T-helper 1 cell treated with Interleukin-12 subunit alpha and Interleukin-12 subunit beta and Interleukin-4 antibody, amounts not matched to agents 30 ng/mL and 1 ng/mL, for 36 hours (primary cell): Measurements from ENCODE around the gene LRBA. TPM values are rescaled to one million over a fixed set of nuclear protein-coding genes. Genes with fewer than 3 reads are reported as not detected.
"Not testable (repeated sequence)": the region's sequence is repeated elsewhere in the genome, so short reads cannot be mapped to it uniquely, and the experiment has no call there.

ENCODE experiments used
- intact Hi-C: fragments of 100-400 bp; cut with micrococcal nuclease; formaldehyde crosslinking; loops from one replicate; pipeline ENCODE4 v1.15.1; 2024
- total RNA-seq: library from RNA; stranded (reverse); gene quantifications from 2 replicates; pipeline ENCODE4 v1.2.3, GENCODE V29; 2022

LRBA gene, protein sequence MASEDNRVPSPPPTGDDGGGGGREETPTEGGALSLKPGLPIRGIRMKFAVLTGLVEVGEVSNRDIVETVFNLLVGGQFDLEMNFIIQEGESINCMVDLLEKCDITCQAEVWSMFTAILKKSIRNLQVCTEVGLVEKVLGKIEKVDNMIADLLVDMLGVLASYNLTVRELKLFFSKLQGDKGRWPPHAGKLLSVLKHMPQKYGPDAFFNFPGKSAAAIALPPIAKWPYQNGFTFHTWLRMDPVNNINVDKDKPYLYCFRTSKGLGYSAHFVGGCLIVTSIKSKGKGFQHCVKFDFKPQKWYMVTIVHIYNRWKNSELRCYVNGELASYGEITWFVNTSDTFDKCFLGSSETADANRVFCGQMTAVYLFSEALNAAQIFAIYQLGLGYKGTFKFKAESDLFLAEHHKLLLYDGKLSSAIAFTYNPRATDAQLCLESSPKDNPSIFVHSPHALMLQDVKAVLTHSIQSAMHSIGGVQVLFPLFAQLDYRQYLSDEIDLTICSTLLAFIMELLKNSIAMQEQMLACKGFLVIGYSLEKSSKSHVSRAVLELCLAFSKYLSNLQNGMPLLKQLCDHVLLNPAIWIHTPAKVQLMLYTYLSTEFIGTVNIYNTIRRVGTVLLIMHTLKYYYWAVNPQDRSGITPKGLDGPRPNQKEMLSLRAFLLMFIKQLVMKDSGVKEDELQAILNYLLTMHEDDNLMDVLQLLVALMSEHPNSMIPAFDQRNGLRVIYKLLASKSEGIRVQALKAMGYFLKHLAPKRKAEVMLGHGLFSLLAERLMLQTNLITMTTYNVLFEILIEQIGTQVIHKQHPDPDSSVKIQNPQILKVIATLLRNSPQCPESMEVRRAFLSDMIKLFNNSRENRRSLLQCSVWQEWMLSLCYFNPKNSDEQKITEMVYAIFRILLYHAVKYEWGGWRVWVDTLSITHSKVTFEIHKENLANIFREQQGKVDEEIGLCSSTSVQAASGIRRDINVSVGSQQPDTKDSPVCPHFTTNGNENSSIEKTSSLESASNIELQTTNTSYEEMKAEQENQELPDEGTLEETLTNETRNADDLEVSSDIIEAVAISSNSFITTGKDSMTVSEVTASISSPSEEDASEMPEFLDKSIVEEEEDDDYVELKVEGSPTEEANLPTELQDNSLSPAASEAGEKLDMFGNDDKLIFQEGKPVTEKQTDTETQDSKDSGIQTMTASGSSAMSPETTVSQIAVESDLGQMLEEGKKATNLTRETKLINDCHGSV (N-terminal part only)
- total RNA-seq, result 49.1 and 49.3 TPM in 2 replicates

DNA sequence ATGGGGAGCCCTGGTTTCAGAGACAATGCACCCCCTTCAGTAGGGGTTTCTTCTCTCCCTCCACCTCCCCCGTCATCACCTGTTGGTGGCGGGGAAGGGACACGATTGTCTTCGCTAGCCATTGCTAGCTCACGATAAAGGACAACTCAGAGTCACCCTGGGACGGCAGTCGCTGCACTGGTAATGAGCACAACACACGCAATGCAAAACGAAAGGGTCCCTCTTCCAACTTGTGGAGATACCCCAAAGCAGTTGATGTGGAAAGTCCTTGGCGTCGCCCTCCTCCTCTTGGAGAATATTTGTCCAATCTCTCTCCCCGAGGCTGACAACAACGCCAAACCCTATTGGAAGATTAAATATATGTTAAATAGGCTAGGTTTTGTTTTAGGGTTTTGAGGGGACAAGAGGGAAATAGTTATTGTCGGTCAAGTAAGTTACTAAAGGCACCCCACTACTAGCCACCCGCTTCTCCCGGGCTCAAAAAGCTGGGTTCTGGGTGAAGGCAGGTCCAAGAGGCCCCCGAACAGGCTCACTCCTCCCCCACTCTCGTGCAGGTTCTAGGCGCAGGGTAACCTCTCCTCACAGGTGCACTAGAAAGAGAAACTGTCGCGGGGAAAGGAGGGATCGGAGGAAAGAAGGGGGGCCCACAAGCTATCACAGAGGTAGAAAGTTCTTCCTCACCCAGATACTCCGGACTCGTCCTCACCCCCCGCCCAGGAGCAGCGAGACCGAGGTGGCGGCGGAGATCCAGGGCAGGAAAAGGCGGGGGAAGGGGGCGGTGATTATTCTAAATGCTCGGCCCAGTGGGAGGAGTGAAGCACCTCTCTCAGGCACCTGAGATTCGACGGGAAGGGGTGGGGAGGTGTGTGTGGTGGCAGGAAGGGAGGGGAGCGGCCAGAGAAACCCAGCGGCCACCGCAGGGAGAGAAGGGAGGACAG, at the start of gene LRBA:
Gene LRBA (minus strand): TSS at position 764 of the 938 bp plus-strand sequence. CDS start 642 bp downstream, at position 122.
- intact Hi-C loops, result loop anchor here (1.0 to 2.0 kb wide), 11 partner anchors 8 to 1764 kb away; partner anchors contain the start of genes ARFIP1, FBXW7, GATB and RPS3A

DNA sequence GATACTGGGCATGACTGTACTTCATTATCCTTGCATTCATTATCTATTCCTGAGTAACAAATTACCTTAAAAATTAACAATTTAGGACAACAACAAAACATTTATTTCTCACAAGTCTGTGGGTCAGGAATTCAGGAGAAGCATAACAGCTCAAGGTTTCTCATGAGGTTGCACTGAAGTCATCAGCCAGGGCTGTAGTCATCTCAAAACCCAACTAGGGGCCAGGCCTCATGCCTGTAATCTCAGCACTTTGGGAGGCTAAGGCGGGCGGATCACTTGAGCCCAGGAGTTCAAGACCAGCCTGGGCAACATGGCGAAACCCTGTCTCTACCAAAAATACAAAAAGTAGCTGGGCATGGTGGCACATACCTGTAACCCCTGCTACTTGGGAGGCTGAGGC, 48.1 kb upstream of the LRBA start:
- intact Hi-C loops, result not testable (repeated sequence)

DNA sequence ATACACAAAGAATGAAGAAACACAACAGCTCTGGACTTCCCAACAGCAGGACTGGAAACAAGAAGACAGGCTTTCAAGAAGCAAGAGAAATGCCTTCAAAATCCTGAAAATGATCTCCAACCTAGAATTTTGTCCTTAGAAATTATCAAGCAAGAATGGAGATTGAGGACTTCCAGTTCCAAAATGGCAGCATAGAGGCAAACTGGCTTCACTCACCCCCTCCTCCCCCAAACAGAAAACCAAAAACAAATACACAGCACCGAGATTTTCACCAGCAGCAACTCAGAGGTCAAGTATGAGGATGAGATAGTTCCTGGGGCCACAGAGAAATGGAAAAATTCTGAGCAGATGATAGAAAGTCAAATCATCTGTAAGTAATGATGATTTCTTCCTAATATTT, 40.5 kb upstream of the LRBA start:
- intact Hi-C loops, result no loop called here

DNA sequence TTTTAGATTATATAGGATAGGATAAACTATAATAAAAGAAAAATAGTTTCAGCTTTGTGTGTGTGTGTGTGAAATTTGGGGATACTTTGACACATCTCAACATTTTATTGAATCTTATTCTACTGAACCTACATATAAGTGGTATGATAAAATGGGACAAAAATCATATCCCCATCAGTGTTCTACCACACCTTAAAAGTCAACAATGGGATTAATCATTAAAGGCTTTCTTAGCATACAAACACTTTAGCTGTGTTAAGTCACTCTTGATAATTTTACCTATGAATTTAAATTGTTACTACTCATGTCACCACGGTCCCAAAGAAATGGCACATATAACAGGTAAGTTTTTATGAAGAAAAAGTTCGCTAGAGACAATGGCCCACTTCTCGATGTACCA, 37.7 kb upstream of the LRBA start:
- intact Hi-C loops, result no loop called here

DNA sequence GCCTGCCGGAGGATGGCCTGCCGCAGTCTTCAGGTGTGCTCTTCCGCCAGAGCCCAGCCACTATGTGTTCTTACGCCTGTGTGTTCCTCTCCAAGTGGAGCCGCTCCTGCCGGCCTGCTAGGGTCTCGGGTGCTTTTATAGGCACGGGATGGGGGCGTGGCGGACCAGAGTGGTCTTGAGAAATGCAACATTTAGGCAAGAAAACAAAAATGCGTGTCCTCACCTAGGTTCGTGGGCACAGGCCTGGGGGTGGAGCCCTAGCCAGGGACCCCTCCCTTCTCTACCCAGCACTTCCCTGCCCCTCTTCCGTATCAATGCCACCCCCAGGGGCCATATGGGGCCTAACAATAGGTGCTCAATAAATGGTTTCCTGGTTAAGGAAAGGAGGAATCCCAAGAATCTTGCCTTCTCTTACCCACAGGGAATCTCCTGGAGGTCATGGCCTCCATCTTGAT, 34.4 kb upstream of the LRBA start:
- intact Hi-C loops, result no loop called here

DNA sequence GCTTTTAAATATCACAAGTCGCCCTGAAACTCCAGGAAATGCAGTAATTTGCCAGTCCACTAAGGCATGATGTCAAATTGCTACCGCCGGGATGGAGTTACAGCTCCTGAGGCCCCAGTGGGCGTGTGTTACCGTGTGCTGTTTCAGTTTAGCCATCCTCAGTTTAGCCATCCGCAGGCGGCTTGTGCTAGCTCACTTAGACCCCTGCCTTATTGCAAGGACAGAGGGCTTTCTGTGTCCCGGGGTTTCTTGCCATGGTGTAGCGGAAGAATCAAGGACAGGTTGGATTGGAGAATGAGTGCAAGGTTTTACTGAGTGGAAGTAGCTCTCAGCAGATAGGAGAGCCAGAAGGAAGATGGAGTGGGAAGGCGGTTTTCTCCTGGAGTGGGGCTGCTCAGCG, 33.8 kb upstream of the LRBA start:
- intact Hi-C loops, result no loop called here

DNA sequence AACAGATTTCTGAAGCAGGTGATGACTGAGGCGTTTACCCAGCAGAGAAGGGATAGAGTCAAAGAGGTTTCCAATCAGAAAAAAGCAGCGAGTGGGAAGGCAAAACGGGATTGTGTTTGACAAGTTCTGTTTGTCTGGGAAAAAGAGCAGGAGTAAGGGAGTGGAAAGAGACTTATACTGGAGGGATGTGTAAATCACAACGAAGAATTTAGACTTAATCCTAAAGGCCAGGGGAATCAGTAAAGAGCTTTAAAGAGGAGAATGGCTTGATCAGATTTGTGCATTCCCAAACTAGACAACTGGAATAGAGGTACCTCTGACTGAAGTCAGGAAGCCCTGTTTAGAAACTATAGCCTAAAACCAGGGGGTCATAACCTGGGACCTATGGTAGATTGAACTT, 31.5 kb upstream of the LRBA start:
- intact Hi-C loops, result no loop called here

DNA sequence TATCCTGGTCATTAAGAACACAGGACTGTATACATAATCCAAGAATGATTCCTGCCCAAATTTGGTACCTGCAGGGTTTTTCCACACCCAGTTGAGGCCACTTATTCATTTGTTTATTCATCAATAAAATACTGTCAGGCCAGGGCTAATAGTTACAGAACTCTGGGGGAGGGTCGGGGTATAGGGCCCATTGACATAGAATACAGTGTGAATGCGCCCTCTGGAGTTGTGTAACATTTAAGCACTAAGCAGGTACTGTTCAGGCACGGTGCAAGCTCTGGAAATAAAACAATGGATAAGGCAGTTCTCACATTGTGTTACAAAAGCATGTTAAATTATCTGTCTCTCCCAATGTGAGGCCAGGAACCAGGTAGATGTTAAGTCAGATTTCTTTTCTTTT, 30.8 kb upstream of the LRBA start:
- intact Hi-C loops, result no loop called here

DNA sequence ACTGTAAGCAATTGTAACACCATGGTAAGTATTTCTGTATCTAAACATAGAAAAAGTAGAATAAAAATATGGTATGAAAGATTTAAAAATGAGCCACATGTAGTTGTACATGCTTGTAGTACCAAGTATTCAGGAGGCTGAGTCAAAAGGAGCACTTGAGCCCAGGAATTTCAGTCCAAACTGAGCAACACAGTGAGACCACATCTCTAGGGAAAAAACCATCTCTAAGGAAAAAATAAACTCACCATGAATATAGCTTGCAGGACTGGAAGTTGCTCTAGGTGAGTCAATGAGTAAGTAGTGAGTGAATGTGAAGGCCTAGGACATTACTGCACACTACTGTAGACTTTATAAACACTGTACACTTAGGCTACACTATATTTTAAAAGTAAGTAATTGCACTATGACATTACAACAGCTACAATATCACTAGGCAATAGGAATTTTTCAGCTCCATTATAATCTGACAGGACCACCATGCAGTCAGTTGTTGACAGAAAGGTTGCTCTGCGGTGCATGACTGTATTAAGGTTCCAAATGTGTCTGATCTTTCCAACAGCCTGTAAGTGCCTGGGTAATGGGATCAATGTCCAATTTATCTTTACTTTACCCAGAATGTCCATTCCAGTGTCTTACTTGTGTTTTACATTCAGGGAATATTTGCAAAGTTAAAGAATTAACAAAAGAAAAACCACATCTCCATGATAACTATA, 28.9 kb upstream of the LRBA start:
- intact Hi-C loops, result no loop called here

DNA sequence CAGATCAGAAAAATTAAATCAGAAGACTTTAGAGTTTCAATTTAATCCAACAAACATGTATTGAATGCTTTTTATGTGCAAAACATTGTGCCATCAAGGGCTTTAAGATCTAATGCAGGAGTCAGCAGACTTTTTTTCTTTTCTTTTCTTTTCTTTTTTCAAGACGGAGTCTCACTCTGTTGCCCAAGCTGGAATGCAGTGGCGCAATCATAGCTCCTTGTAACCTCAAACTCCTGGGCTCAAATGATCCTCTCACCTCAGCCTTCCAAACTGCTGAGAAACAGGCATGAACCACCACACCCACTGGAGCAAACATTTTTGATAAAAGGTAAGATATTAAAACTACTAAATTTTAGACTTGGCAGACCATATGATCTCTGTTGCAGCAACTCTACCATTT, 24.6 kb upstream of the LRBA start:
- intact Hi-C loops, result no loop called here

DNA sequence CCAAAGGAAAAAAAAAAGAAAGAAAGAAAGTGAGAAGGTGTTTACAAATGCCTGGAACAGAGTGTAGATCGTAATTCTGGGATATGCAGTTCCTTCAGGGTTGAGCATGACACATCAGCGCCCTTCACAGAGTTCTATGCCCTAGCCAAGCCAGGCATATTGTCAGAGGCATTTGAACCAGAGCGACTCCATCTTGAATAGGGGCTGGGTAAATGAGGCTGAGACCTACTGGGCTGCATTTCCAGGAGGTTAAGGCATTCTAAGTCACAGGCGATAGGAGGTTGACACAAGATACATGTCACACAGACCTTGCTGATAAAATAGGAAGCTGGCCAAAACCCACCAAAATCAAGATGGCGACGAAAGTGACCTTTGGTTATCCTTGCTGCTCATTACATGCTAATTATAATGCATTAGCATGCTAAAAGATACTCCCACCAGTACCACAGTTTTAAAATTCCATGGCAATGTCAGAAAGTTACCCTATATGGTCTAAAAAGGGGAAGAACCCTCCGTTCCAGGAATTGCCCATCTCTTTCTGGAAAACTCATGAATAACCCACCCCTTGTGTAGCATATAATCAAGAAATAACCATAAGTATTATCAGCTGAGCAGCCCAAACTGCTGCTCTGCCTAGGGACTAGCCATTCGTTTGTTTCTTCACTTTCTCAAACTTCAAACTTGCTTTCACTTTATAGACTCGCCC, 23.5 kb upstream of the LRBA start:
- intact Hi-C loops, result no loop called here

DNA sequence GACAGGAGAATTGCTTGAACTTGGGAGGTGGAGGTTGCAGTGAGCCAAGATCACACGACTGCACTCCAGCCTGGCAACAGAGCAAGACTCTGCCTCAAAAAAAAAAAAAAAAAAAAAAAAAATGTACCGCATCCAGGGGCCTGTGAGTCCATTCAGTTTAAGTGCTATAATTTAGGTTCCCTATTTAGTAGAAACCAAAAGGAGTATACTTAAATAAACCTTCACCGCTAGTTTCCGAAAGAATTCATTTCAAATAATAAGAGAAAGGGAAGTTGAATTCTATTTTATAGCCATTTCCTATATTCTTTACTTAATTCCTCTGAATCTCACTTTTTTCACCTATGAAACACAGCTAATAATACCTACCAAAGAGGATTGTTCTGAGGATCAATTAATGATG, 20.8 kb upstream of the LRBA start:
- intact Hi-C loops, result no loop called here

DNA sequence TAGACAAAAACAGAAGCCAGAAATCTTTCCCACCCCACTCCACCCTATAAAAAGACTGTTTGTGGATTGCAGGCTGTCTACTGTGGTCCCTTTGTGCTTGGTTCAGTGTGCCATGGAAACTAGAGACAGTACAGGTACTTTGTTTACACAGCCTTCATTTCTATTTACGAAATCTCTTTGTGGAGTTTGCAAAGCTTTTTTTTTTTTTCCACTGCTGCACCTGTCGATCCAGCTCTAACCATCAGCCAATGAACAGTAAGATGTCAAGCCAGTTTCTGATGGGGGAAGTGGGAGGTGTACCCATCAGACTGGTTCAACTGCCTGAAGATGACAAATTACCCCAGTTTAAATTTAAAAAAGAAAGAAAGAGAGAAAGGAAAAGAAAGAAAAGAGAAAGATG, 20.2 kb upstream of the LRBA start:
- intact Hi-C loops, result no loop called here

DNA sequence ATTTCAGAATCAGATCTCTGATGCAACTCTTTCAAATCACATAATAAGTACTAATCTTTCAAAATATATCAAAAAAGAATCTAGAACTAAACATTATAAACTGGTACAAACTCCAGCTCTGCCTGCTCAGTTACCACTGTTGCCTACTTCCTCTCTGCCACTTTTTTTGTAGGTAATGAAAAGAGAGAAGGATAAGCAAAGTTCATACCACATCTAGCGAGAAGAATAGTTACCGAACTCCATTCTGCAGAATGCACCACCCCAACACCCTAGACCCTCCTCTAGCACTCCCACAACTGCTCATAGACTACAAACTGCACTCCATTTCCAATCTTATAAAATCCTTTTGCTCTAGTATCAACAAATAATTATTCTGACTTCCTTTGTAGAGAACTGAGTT, 19.7 kb upstream of the LRBA start:
- intact Hi-C loops, result no loop called here

DNA sequence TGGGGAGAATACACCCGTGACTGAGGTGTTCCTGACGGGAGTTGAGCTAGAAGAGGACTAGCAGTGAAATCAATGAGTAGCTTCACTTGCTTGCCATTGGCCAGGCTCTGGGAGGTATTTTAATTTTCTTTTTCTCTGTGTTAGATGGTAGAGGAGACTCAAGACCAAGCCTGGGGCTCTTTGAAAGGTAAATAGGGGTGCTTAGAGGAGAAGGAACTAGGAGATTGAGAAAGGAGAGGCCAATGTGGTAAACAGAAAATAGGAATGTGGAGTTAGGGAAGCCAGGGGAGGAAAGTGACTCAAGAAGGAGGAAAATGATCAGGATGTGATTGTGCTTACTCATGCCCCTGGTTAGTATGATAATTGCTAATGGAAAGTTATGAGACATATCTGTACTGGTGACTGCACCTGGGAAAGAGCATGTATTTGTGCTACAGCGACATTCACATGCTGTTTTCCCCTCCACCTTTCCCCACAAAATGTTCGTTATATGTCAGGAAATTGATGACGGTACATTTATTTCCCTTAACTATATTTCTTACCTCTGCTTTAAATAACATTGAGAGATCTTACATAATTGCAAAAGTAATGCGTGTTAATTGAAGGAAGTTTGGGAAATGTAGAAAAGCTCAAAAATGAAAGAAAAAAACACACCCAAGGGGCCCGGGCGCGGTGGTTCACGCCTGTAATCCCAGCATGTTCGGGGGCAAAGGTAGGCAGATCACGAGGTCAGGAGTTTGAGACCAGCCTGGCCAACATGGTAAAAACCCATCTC, 16.9 kb upstream of the LRBA start:
- intact Hi-C loops, result loop anchor here (2.0 kb wide), 1 partner anchor 61 kb away; no protein-coding TSS in a partner anchor

DNA sequence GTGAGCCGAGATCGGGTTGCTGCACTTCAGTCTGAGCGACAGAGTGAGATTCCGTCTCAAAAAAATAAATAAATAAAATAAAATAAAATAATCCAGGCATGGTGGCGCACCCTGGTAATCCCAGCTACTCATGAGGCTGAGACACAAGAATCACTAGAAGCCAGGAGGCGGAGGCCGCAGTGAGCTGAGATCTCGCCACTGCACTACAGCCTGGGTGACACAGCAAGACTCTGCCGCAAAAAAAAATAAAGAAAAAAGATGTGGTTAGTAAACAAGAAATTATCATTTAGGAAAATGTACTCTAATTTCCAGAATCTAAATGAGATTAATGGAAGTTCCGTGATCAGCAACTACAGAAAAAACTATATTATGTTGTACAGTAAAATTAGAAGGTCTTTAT, 14.5 kb upstream of the LRBA start:
- intact Hi-C loops, result no loop called here

DNA sequence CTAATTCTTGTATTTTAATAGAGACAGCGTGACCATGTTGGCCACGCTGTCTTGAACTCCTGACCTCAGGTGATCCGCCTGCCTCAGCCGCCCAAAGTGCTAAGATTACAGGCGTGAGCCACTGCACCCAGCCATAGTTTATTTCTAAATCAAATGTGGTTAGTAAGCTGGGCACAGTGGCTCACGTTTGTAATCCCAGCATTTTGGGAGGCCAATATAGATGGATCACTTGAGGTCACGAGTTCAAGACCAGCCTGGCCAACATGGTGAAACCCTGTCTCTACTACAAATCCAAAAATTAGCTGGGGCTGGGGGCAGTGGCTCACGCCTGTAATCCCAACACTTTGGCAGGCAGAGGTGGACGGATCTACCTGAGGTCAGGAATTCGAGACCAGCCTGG, 13.9 kb upstream of the LRBA start:
- intact Hi-C loops, result not testable (repeated sequence)

DNA sequence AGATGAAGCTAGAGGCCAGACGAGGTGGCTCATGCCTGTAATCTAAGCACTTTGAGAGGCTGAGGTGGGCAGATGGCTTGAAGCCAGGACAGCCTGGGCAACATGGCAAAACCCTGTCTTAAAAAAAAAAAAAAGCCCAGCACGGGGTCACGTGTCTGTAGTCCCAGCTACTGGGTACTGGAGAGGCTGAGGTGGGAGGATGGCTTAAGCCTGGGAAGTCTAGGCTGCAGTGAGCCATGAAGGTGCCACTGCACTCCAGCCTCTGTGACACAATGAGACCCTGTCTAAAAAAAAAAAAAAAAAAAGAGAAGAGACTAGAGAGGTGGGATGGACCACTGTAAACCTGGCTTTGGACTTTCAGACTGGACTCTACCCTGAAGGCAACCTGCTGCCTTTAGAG, 10.7 kb upstream of the LRBA start:
- intact Hi-C loops, result no loop called here
